Fibroblast of skin of scalp (primary cell): ENCODE results near the gene NGDN. TPM values are rescaled to one million over a fixed set of nuclear protein-coding genes. Genes with fewer than 3 reads are reported as not detected.
"Not testable (repeated sequence)": the region's sequence is repeated elsewhere in the genome, so short reads cannot be mapped to it uniquely, and the experiment has no call there.

Source experiments
- DNase-seq: peaks from one replicate; pipeline ENCODE4 v3.0.0-alpha.2; 2013
- polyA plus RNA-seq, 2 experiments: library from polyadenylated mRNA; unstranded; fragments of 120-200 nt; gene quantifications; one replicate each; pipeline ENCODE4 v1.2.1, GENCODE V29; 2013; ENCODE audit not compliant: insufficient read length in 2 of 2

Gene NGDN
- 28.6 TPM for polyA plus RNA-seq (2013, experiment 1 of 2; ENCODE audit: insufficient read length)
- polyA plus RNA-seq (2013, experiment 2 of 2; ENCODE audit: insufficient read length): 28.3 TPM

- peak; percentile 100 for DNase-seq
These were observed at the start of gene NGDN for GRCh38 chr14:23469127-23469905. Gene NGDN (plus strand): TSS chr14:23469703. CDS start chr14:23469716, 13 bp downstream.

- no peak for DNase-seq
These were observed 47.9 kb upstream of the NGDN start for GRCh38 chr14:23421594-23421993.

GRCh38 chr14:23423657-23424056 is 45.8 kb upstream of the NGDN start:
- DNase-seq: no peak

- no peak for DNase-seq
These were observed 44.3 kb upstream of the NGDN start for GRCh38 chr14:23425169-23425568.

GRCh38 chr14:23425798-23426197 is 43.7 kb upstream of the NGDN start:
- DNase-seq: not testable (repeated sequence)

GRCh38 chr14:23428686-23429495 is 40.6 kb upstream of the NGDN start:
- DNase-seq: no peak

GRCh38 chr14:23430016-23430722 is 39.3 kb upstream of the NGDN start:
- DNase-seq: no peak

- DNase-seq: peak; percentile 36
These were observed 38.8 kb upstream of the NGDN start for GRCh38 chr14:23430723-23431085.

GRCh38 chr14:23431486-23431885 is 38.0 kb upstream of the NGDN start:
- DNase-seq: no peak

- DNase-seq: no peak
These were observed 37.2 kb upstream of the NGDN start for GRCh38 chr14:23432102-23432925.

GRCh38 chr14:23432946-23433345 is 36.6 kb upstream of the NGDN start:
- DNase-seq: no peak

- no peak for DNase-seq
These were observed 36.0 kb upstream of the NGDN start for GRCh38 chr14:23433457-23433856.

- no peak for DNase-seq
These were observed 34.8 kb upstream of the NGDN start for GRCh38 chr14:23434488-23435222.

GRCh38 chr14:23435543-23436326 is 33.8 kb upstream of the NGDN start, which contains the start of gene MYH7:
Gene MYH7 (minus strand): TSS chr14:23435660. CDS start chr14:23433732, 1,928 bp downstream.
- DNase-seq: no peak

- no peak for DNase-seq
These were observed 33.0 kb upstream of the NGDN start for GRCh38 chr14:23436327-23437132.

- DNase-seq: no peak
These were observed 32.1 kb upstream of the NGDN start for GRCh38 chr14:23437133-23438100.

- no peak for DNase-seq
These were observed 31.2 kb upstream of the NGDN start for GRCh38 chr14:23438101-23438971.
